HepG2 (cell line): ENCODE measurements around the gene POU2F1. TPM values are rescaled to one million over a fixed set of nuclear protein-coding genes. Genes with fewer than 3 reads are reported as not detected.
A peak's percentile ranks its signal among the peaks of the same experiment; 100 is the strongest.

ENCODE experiments used
- DBP ChIP-seq: sonication (generic); formaldehyde crosslinking; IDR thresholded peaks from 2 replicates; pipeline ENCODE4 v1.4.0; 2020; ENCODE audit warnings: missing genetic modification reagents; ENCODE audit errors: not compliant biosample characterization
- FOSL1 ChIP-seq: sonication (generic); formaldehyde crosslinking; IDR thresholded peaks from 2 replicates; pipeline ENCODE4 v1.9.0; 2021; ENCODE audit warnings: missing genetic modification reagents, borderline replicate concordance
- HCFC1 ChIP-seq: fragments of 150-350 bp; IDR thresholded peaks from 2 replicates; pipeline ENCODE4 v1.6.1; 2014; ENCODE audit warnings: low read depth, low read length
- PREB ChIP-seq: sonication (generic); formaldehyde crosslinking; IDR thresholded peaks from 2 replicates; pipeline ENCODE4 v1.4.0; 2020; ENCODE audit warnings: missing genetic modification reagents
- RXRA ChIP-seq: sonication (generic); formaldehyde crosslinking; IDR thresholded peaks from 2 replicates; pipeline ENCODE4 v1.5.1; 2020; ENCODE audit warnings: missing genetic modification reagents
- TCF7 ChIP-seq: sonication (generic); IDR thresholded peaks from 2 replicates; pipeline ENCODE4 v1.6.1; 2016; ENCODE audit warnings: antibody characterized with exemption, low read depth
- ZBTB43 ChIP-seq: sonication (generic); formaldehyde crosslinking; conservative IDR thresholded peaks from 2 replicates; pipeline ENCODE4 v1.4.0; 2020; ENCODE audit warnings: missing genetic modification reagents
- ZNF235 ChIP-seq: sonication (generic); formaldehyde crosslinking; IDR thresholded peaks from 2 replicates; pipeline ENCODE4 v1.8.1; 2023; ENCODE audit warnings: mild to moderate bottlenecking, missing genetic modification reagents, borderline replicate concordance
- ZNF326 ChIP-seq: sonication (generic); formaldehyde crosslinking; IDR thresholded peaks from 2 replicates; pipeline ENCODE4 v1.4.0; 2020; ENCODE audit warnings: missing genetic modification reagents, borderline replicate concordance
- ZNF432 ChIP-seq: sonication (generic); formaldehyde crosslinking; IDR thresholded peaks from 2 replicates; pipeline ENCODE4 v1.5.0; 2020; ENCODE audit warnings: missing genetic modification reagents, mild to moderate bottlenecking, borderline replicate concordance
- ZNF446 ChIP-seq: sonication (generic); formaldehyde crosslinking; IDR thresholded peaks from 2 replicates; pipeline ENCODE4 v1.5.0; 2020; ENCODE audit warnings: mild to moderate bottlenecking, missing genetic modification reagents
- ZNF609 ChIP-seq: sonication (generic); formaldehyde crosslinking; IDR thresholded peaks from 2 replicates; pipeline ENCODE4 v1.4.0; 2020; ENCODE audit warnings: mild to moderate bottlenecking, missing genetic modification reagents, borderline replicate concordance
- ZNF740 ChIP-seq: sonication (generic); formaldehyde crosslinking; IDR thresholded peaks from 2 replicates; pipeline ENCODE4 v1.4.0; 2020; ENCODE audit warnings: missing genetic modification reagents
- polyA plus RNA-seq, 8 experiments: library from polyadenylated mRNA; depleted of rRNA in 3 of 8; stranded (reverse) in 7 of 8; unstranded in 1 of 8; fragments of >200 nt; fragmentation: Illumina TruSeq in 4 of 8; extraction: Trizol in 4 of 8; gene quantifications; 2 replicates each; pipeline versions ENCODE4 v1.2.1 to v1.2.3, GENCODE V29; 2011 to 2016; ENCODE audit warnings: low read depth in 4 of 8, missing spikeins in 1 of 8, mixed read lengths in 1 of 8; ENCODE audit not compliant: insufficient read depth in 1 of 8
- total RNA-seq, 5 experiments: library from RNA; depleted of rRNA; stranded (reverse); fragments of >200 nt; fragmentation: Illumina TruSeq; extraction: Trizol; gene quantifications; 2 replicates each; pipeline ENCODE4 v1.2.3, GENCODE V29; 2016; ENCODE audit warnings: low read depth in 1 of 5

Gene POU2F1
- total and polyA plus RNA-seq, 2 of the 13 experiments (the other 11 are each of a cell fraction or from before 2014, with no cell fraction given), result 10.2 to 13.0 TPM

- TF ChIP-seq TCF7 (no peak), RXRA (no peak; the same call in 1 of the 2 replicates), ZBTB43 (CRISPR knock-in tag) (0 out of 2 replicates have a peak, but pooled peaks have one; percentile 40), ZNF740 (no peak), ZNF446 (CRISPR knock-in tag) (no peak), HCFC1 (no peak), ZNF326 (no peak), ZNF235 (no peak), ZNF609 (CRISPR knock-in tag) (no peak), PREB (CRISPR knock-in tag) (no peak), DBP (CRISPR knock-in tag) (no peak), FOSL1 (CRISPR knock-in tag) (no peak), ZNF432 (CRISPR knock-in tag) (no peak)
These were observed 218.8 kb downstream of the POU2F1 start (continued) for GRCh38 chr1:167439301-167439988.
